ENCODE measurements around the gene CACNA2D4. TPM values are rescaled to one million over a fixed set of nuclear protein-coding genes. Genes with fewer than 3 reads are reported as not detected.
"Not testable (repeated sequence)": the region's sequence is repeated elsewhere in the genome, so short reads cannot be mapped to it uniquely, and the experiment has no call there.

Gene CACNA2D4
- polyA plus RNA-seq, 3 donors, result 1.8 to 2.4 (median 2.3) TPM

GRCh38 chr12:1821805-1822204, 96.6 kb downstream of the CACNA2D4 start:
- DNase-seq (ENCODE audit: low read depth in 3 of 3, low spot score in 2 of 3), result no peak

GRCh38 chr12:1820896-1821291, 97.6 kb downstream of the CACNA2D4 start:
- DNase-seq (ENCODE audit: low read depth in 3 of 3, low spot score in 2 of 3), result no peak

GRCh38 chr12:1820191-1820895, 98.1 kb downstream of the CACNA2D4 start, which contains the start of gene LRTM2:
Gene LRTM2 (plus strand): TSS chr12:1820565. CDS start chr12:1828149, 7,584 bp downstream.
- no peak for DNase-seq (ENCODE audit: low read depth in 3 of 3, low spot score in 2 of 3)

GRCh38 chr12:1819571-1819970, 98.9 kb downstream of the CACNA2D4 start:
- DNase-seq (ENCODE audit: low read depth in 3 of 3, low spot score in 2 of 3), result no peak

- no peak for DNase-seq (ENCODE audit: low read depth in 3 of 3, low spot score in 2 of 3)
Measured at GRCh38 chr12:1819050-1819449, 99.4 kb downstream of the CACNA2D4 start.

- not testable (repeated sequence) for DNase-seq (ENCODE audit: low read depth in 3 of 3, low spot score in 2 of 3)
Measured at GRCh38 chr12:1817928-1818327, 100.5 kb downstream of the CACNA2D4 start.

- DNase-seq (ENCODE audit: low read depth in 3 of 3, low spot score in 2 of 3), result no peak
Measured at GRCh38 chr12:1816730-1817348, 101.6 kb downstream of the CACNA2D4 start.

GRCh38 chr12:1815814-1816729, 102.4 kb downstream of the CACNA2D4 start:
- DNase-seq (ENCODE audit: low read depth in 3 of 3, low spot score in 2 of 3), result no peak

- DNase-seq (ENCODE audit: low read depth in 3 of 3, low spot score in 2 of 3), result no peak
Measured at GRCh38 chr12:1815108-1815507, 103.3 kb downstream of the CACNA2D4 start.

GRCh38 chr12:1814266-1814665, 104.2 kb downstream of the CACNA2D4 start:
- DNase-seq (ENCODE audit: low read depth in 3 of 3, low spot score in 2 of 3), result no peak

- DNase-seq (ENCODE audit: low read depth in 3 of 3, low spot score in 2 of 3), result no peak
Measured at GRCh38 chr12:1812650-1813302, 105.7 kb downstream of the CACNA2D4 start.

GRCh38 chr12:1811948-1812291, 106.5 kb downstream of the CACNA2D4 start:
- no peak for DNase-seq (ENCODE audit: low read depth in 3 of 3, low spot score in 2 of 3)

GRCh38 chr12:1811281-1811947, 107.0 kb downstream of the CACNA2D4 start:
- DNase-seq (ENCODE audit: low read depth in 3 of 3, low spot score in 2 of 3), result no peak

GRCh38 chr12:1810931-1811280, 107.5 kb downstream of the CACNA2D4 start:
- DNase-seq (ENCODE audit: low read depth in 3 of 3, low spot score in 2 of 3), result no peak

- no peak for DNase-seq (ENCODE audit: low read depth in 3 of 3, low spot score in 2 of 3)
Measured at GRCh38 chr12:1810201-1810930, 108.1 kb downstream of the CACNA2D4 start.

GRCh38 chr12:1809591-1810190, 108.8 kb downstream of the CACNA2D4 start:
- no peak for DNase-seq (ENCODE audit: low read depth in 3 of 3, low spot score in 2 of 3)

GRCh38 chr12:1808798-1809480, 109.5 kb downstream of the CACNA2D4 start:
- no peak for DNase-seq (ENCODE audit: low read depth in 3 of 3, low spot score in 2 of 3)

- no peak for DNase-seq (ENCODE audit: low read depth in 3 of 3, low spot score in 2 of 3)
Measured at GRCh38 chr12:1808036-1808797, 110.2 kb downstream of the CACNA2D4 start.
